Kidney epithelial cell (primary cell): ENCODE measurements around the gene ST8SIA2. TPM values are rescaled to one million over a fixed set of nuclear protein-coding genes. Genes with fewer than 3 reads are reported as not detected.

ENCODE experiments used
- DNase-seq: peaks from one replicate; pipeline ENCODE4 v3.0.0-alpha.2; 2010; ENCODE audit warnings: low read depth
- H3K27me3 ChIP-seq: 2 replicates; pipeline ENCODE4 v1.6.0; 2011; ENCODE audit warnings: low read length; ENCODE audit not compliant: control insufficient read depth, insufficient read depth
- H3K36me3 ChIP-seq: 2 replicates; pipeline ENCODE4 v1.5.1; 2011; ENCODE audit warnings: low read length; ENCODE audit not compliant: control insufficient read depth, insufficient read depth
- H3K4me3 ChIP-seq: 2 replicates; pipeline ENCODE4 v1.5.1; 2011; ENCODE audit warnings: low read depth, mild to moderate bottlenecking, control low read depth, low read length
- total RNA-seq: library from RNA; depleted of rRNA; stranded (reverse); fragments of >200 nt; gene quantifications from 2 replicates; pipeline ENCODE4 v1.2.3, GENCODE V29; 2015
- TF ChIP-seq, protein P1 (sequence below): IDR thresholded peaks from 2 replicates; pipeline ENCODE4 v1.5.1; 2011; ENCODE audit warnings: mild to moderate bottlenecking, moderate library complexity, low read length, control low read depth, inconsistent platforms; ENCODE audit not compliant: insufficient read depth, poor library complexity, severe bottlenecking

The ST8SIA2 gene
- total RNA-seq, 1 donor from 2014 or later = 7.0 TPM

DNA sequence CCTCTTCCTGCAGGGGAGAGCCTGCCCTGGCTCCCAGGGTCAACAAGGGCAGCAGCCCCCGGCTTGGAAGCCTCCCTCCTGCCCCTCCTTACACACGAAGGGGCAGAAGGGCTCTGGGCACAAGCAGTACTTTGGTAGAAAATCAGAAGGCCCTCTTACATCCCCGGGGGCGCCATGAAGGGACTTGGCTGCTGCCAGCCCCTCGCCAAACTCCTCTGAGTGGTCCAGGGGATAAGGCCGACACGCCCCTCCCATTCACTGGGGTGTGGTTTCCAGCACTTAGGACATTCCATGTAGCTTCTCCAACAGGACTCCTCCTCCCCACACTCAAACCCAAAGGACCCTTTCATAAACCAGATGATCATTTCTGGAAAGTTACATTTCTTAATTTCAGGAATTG lies 1.2 kb upstream of the ST8SIA2 start:
- DNase-seq = no peak
- H3K4me3 ChIP-seq = no peak overlapping the region
- TF ChIP-seq, protein P1, sequence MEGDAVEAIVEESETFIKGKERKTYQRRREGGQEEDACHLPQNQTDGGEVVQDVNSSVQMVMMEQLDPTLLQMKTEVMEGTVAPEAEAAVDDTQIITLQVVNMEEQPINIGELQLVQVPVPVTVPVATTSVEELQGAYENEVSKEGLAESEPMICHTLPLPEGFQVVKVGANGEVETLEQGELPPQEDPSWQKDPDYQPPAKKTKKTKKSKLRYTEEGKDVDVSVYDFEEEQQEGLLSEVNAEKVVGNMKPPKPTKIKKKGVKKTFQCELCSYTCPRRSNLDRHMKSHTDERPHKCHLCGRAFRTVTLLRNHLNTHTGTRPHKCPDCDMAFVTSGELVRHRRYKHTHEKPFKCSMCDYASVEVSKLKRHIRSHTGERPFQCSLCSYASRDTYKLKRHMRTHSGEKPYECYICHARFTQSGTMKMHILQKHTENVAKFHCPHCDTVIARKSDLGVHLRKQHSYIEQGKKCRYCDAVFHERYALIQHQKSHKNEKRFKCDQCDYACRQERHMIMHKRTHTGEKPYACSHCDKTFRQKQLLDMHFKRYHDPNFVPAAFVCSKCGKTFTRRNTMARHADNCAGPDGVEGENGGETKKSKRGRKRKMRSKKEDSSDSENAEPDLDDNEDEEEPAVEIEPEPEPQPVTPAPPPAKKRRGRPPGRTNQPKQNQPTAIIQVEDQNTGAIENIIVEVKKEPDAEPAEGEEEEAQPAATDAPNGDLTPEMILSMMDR = no peak
- H3K36me3 ChIP-seq = no peaks in the 10 kb centered on the region
- peaks cover 27% of the 10 kb centered on the region for H3K27me3 ChIP-seq

DNA sequence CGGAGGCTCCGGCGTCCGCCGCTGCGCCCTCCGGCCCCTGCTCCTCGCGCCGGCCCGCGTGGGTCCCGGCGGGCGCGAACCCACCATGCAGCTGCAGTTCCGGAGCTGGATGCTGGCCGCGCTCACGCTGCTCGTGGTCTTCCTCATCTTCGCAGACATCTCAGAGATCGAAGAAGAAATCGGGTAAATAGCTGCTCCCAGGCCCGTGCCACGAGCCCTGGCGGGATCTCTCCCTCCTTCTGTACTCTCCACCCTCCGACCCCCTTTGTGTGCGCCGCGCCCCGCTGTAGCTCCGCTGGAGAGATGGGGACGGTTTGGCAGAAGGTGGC lies 263 bp downstream of the ST8SIA2 start:
- DNase-seq = no peak
- Histone ChIP-seq H3K4me3 (peak overlapping the region; percentile 50), H3K36me3 (no peaks in the 10 kb centered on the region), H3K27me3 (peaks cover 26% of the 10 kb centered on the region)
- TF ChIP-seq, protein P1 = no peak

DNA sequence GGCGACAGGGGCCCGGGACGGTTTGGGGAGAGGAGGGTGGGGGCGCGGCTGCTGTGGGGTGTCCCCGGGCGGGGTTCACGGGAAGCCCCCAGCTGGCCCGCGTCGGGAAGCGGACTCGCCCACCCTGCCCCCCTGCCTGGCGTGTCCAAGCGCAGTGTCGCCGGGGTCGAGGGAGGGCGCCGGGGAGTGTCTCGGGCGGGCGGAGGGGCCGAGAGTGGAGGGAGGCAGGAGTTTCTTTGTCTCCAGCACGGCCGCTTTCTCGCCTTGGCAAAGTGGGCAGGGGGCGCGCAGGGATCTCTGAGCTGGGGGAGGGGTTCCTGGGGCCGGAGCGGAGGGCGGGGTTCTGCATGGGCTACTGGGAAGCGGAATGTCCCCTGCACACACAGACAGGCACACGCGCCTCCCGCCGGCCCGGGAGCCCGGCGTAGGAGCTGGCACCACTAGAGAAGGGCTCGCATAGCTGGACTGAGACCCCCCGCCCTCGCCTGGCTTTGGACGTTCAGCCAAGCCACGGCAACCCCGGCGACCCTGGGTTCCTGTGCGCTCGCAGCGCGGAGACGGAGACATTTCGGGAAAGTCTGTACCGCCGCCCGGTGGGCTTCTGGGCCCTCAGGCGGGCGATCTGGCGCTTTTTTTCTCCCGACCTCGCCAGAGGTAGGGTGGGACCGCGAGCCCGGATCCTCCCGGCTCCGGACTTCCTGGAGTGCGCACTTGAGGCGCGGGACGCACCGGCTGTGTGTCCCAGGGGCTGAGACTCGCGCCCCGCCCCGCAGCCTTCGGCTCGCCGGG lies 822 bp downstream of the ST8SIA2 start:
- Histone ChIP-seq H3K36me3 (no peaks in the 10 kb centered on the region), H3K27me3 (peaks cover 25% of the 10 kb centered on the region), H3K4me3 (peak overlapping the region; percentile 50)
- no peak for DNase-seq
- TF ChIP-seq, protein P1 = no peak

DNA sequence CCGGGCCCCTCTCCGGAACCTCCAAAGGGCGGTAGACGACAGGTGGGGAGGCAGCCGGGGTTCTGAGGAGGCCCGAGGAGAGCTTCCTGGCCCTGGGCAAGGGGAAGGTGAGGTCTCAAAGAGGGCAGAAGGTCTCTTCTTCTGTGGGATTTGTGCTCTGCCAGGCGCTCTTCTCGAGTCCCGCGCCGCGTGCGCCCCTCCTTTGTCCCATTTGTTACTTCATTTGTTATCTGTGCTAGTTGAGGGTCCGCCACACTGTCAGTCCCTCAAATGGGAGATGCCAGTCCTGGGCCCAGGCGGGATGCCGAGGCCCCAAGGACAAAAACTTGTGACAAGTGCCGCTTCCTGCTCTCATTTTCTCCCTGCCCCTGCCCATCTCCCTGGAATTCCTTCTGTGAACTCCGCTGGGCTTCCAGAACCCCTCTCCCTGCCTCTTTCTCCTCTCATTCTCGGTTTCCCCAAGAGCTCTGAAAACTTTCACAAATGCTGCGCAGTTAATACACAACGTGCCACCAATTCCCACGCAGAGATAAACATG lies 1.5 kb downstream of the ST8SIA2 start:
- TF ChIP-seq, protein P1 = no peak
- DNase-seq = no peak
- Histone ChIP-seq H3K27me3 (peaks cover 25% of the 10 kb centered on the region), H3K36me3 (no peaks in the 10 kb centered on the region), H3K4me3 (peak overlapping the region; percentile 50)

DNA sequence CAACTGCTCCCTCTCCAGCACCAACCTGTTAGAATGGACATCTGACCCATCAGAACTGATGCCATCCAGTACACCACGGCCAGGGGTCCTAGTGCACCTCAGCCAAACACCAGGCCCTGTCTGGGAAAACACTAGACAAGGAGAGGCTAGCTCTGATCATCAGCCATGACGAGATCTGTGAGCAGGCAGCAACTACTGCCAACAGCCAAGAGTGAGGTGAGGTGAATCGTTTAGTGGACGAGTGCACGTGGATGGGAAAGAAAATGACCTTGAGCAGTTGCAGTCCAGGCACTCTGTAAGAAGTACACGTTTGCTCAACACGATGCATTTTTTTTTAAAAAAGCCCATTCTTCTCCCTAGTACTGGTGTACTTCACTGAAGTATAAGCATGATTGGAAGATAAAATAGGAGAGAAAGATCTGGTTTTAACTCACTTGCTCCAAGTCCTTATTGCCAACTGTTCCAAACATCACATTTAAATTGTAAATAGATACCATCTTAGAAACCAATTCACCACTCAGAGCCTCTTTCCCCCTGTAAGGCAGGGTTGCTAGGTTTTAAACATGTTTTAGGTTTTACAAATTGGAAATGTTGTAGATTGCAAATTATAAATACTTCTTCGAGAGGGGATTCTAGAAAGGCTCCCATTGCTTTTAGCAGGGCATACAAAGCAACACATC lies 5.7 kb downstream of the ST8SIA2 start:
- Histone ChIP-seq H3K4me3 (no peak overlapping the region), H3K27me3 (peaks cover 13% of the 10 kb centered on the region), H3K36me3 (no peaks in the 10 kb centered on the region)
- TF ChIP-seq, protein P1 = no peak
- DNase-seq = no peak
